OCI-LY7 (cell line): ENCODE results near the gene HACD2. TPM values are rescaled to one million over a fixed set of nuclear protein-coding genes. Genes with fewer than 3 reads are reported as not detected.
"Not testable (repeated sequence)": the region's sequence is repeated elsewhere in the genome, so short reads cannot be mapped to it uniquely, and the experiment has no call there.

ENCODE experiments used
- BruUV-seq: library from RNA; stranded (reverse); fragments of 400-500 nt; replicated peaks from 2 replicates; lab custom pipeline; 2021; lab: Mats Ljungman, UMichigan
- CTCF ChIA-PET: fragments of 300-600 bp; sonication (Branson Sonifier 250); formaldehyde crosslinking; loops from one replicate; lab custom pipeline; 2022; ENCODE audit warnings: antibody characterized with exemption; ENCODE audit not compliant: unreplicated experiment; lab: Charles Lee
- POLR2A ChIA-PET: fragments of 300-600 bp; sonication (Branson Sonifier 250); formaldehyde crosslinking; loops from one replicate; lab custom pipeline; 2022; ENCODE audit warnings: antibody characterized with exemption; lab: Charles Lee
- DNase-seq: peaks from one replicate; pipeline ENCODE4 v3.0.0-alpha.2; 2015; ENCODE audit warnings: low spot score
- H2AFZ ChIP-seq: fragments of 200-600 bp; sonication (generic), shearing (Covaris generic); 2 replicates; pipeline ENCODE4 v1.6.1; 2014; ENCODE audit warnings: mild to moderate bottlenecking, antibody characterized with exemption, low read length, moderate library complexity
- H3K27ac ChIP-seq: fragments of 200-600 bp; sonication (generic); 2 replicates; pipeline ENCODE4 v1.5.1; 2014; ENCODE audit warnings: mixed run types, low read depth, mild to moderate bottlenecking, moderate library complexity, low read length, inconsistent platforms; ENCODE audit not compliant: poor library complexity, severe bottlenecking
- H3K36me3 ChIP-seq: fragments of 200-600 bp; sonication (generic); 2 replicates; pipeline ENCODE4 v1.6.1; 2014; ENCODE audit warnings: mild to moderate bottlenecking, antibody characterized with exemption, low read length, moderate library complexity, mixed read lengths; ENCODE audit not compliant: insufficient read depth
- H3K4me1 ChIP-seq: fragments of 200-600 bp; sonication (generic); 2 replicates; pipeline ENCODE4 v1.5.1; 2014; ENCODE audit warnings: mild to moderate bottlenecking, low read length; ENCODE audit not compliant: insufficient read depth, poor library complexity, severe bottlenecking
- H3K4me2 ChIP-seq: fragments of 200-600 bp; sonication (generic); 2 replicates; pipeline ENCODE4 v1.6.1; 2014; ENCODE audit warnings: mild to moderate bottlenecking, low read length
- H3K4me3 ChIP-seq: fragments of 200-600 bp; sonication (generic); 2 replicates; pipeline ENCODE4 v1.5.1; 2014; ENCODE audit warnings: mild to moderate bottlenecking, low read depth, low read length; ENCODE audit not compliant: poor library complexity, severe bottlenecking
- H3K79me2 ChIP-seq: fragments of 200-600 bp; sonication (generic); 2 replicates; pipeline ENCODE4 v1.6.1; 2016; ENCODE audit warnings: low read depth, mild to moderate bottlenecking, low read length, moderate library complexity, mixed read lengths; ENCODE audit not compliant: insufficient read depth
- H3K9me2 ChIP-seq: fragments of 200-600 bp; sonication (generic); 2 replicates; pipeline ENCODE4 v1.6.1; 2016; ENCODE audit warnings: mild to moderate bottlenecking, low read length, mixed read lengths; ENCODE audit not compliant: insufficient read depth
- H3K9me3 ChIP-seq: fragments of 200-600 bp; sonication (generic); 2 replicates; pipeline ENCODE4 v1.6.1; 2014; ENCODE audit warnings: mild to moderate bottlenecking, mixed run types, low read length, mixed read lengths
- H4K20me1 ChIP-seq: fragments of 200-600 bp; sonication (generic); 2 replicates; pipeline ENCODE4 v1.6.1; 2014; ENCODE audit warnings: mild to moderate bottlenecking, antibody characterized with exemption, low read length, moderate library complexity, mixed read lengths; ENCODE audit not compliant: insufficient read depth
- EZH2phosphoT487 ChIP-seq: fragments of 200-600 bp; sonication (generic); IDR thresholded peaks from 2 replicates; pipeline ENCODE4 v1.6.1; 2018; ENCODE audit warnings: low read depth, borderline replicate concordance, mild to moderate bottlenecking, mixed run types, antibody characterized with exemption, low read length, moderate library complexity, mixed read lengths
- intact Hi-C: fragments of 100-400 bp; cut with micrococcal nuclease; formaldehyde crosslinking; loops from one replicate; pipeline ENCODE4 v1.10.0; 2022; ENCODE audit not compliant: unreplicated experiment
- total RNA-seq, 2 experiments: library from RNA; depleted of rRNA in 1 of 2; stranded (reverse); fragments of >200 nt in 1 of 2; shearing (Covaris generic) in 1 of 2; gene quantifications; 2 replicates each; pipeline ENCODE4 v1.2.3, GENCODE V29; 2014 to 2022
- TF ChIP-seq, protein P1 (sequence below): fragments of 200-600 bp; sonication (generic); conservative IDR thresholded peaks from 2 replicates; pipeline ENCODE4 v1.5.1; 2014; ENCODE audit warnings: mild to moderate bottlenecking, antibody characterized with exemption, low read length, moderate library complexity, mixed read lengths

Gene HACD2
- total RNA-seq, 2 experiments from 2014 or later: 10.2 to 22.5 TPM

DNA sequence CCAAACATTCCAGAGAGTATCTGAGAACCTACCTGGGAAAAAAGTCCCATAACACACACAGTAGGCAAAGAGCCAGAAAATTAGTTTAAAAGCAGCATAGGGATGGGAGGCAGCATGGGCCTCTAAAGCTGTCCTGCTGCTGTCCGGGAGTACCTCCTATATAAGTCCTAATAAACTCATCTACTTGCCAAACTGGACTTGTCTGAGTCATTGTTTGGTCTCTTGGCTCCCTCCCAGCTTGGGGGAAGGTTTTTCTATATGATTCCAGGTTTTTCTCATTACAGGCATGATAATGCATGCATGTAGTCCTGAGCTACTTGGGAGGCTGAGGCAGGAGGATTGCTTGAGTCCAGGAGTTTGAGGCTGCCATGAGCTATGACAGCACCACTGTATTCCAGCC, 17.5 kb upstream of the HACD2 start:
- Histone ChIP-seq H3K4me2 (no peak overlapping the region), H3K36me3 (peaks cover 9% of the 10 kb centered on the region), H3K27ac (no peak overlapping the region), H4K20me1 (no peaks in the 10 kb centered on the region), H3K79me2 (0 out of 2 replicates have a peak, but pooled peaks cover 4% of the 10 kb centered on the region), H2AFZ (no peak overlapping the region), H3K4me3 (no peak overlapping the region), H3K9me3 (no peaks in the 10 kb centered on the region), H3K9me2 (no peaks in the 10 kb centered on the region), H3K4me1 (peaks cover 7% of the 10 kb centered on the region)
- DNase-seq: no peak
- intact Hi-C loops: no loop called here
- CTCF ChIA-PET: no interaction called here
- BruUV-seq: no TSS peak
- POLR2A ChIA-PET: no interaction called here
- TF ChIP-seq EZH2phosphoT487: no peak
- TF ChIP-seq, protein P1, sequence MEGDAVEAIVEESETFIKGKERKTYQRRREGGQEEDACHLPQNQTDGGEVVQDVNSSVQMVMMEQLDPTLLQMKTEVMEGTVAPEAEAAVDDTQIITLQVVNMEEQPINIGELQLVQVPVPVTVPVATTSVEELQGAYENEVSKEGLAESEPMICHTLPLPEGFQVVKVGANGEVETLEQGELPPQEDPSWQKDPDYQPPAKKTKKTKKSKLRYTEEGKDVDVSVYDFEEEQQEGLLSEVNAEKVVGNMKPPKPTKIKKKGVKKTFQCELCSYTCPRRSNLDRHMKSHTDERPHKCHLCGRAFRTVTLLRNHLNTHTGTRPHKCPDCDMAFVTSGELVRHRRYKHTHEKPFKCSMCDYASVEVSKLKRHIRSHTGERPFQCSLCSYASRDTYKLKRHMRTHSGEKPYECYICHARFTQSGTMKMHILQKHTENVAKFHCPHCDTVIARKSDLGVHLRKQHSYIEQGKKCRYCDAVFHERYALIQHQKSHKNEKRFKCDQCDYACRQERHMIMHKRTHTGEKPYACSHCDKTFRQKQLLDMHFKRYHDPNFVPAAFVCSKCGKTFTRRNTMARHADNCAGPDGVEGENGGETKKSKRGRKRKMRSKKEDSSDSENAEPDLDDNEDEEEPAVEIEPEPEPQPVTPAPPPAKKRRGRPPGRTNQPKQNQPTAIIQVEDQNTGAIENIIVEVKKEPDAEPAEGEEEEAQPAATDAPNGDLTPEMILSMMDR: no peak

GRCh38 chr3:123600863-123601262, 16.0 kb upstream of the HACD2 start:
- POLR2A ChIA-PET: interaction anchor here (0.7 kb wide), 1 partner anchor 15 kb away, joined by 3 read pairs; no protein-coding TSS in a partner anchor
- H3K4me3 ChIP-seq, H3K9me3 ChIP-seq, H3K79me2 ChIP-seq, intact Hi-C loops, H3K27ac ChIP-seq, DNase-seq, H3K4me2 ChIP-seq, CTCF ChIA-PET, BruUV-seq, H3K9me2 ChIP-seq, H2AFZ ChIP-seq, H3K4me1 ChIP-seq, H4K20me1 ChIP-seq, H3K36me3 ChIP-seq: not testable (repeated sequence)

DNA sequence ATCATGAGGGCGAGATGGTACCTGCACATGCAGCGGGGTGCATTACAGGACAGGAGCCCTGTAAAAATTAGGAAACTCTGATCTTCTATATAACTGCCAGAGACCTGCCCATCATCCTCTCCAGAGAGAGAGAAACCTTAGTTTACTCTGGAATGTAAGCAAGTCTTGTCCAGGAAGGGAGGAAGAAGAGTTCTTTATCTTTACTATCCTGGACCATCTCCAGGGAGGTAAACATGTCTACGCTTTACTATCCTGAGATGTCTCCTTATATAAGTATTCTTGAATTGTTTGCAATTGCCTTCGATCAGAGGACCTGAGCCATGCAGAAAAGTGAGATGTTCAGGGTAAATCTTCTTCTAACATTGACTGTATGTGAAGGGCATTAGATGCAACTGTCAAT, 12.7 kb upstream of the HACD2 start:
- Histone ChIP-seq H3K9me3 (no peaks in the 10 kb centered on the region), H3K36me3 (peaks cover 10% of the 10 kb centered on the region), H3K4me1 (no peaks in the 10 kb centered on the region), H3K4me3 (no peak overlapping the region), H2AFZ (no peak overlapping the region), H3K27ac (no peak overlapping the region), H3K9me2 (no peaks in the 10 kb centered on the region), H3K4me2 (no peak overlapping the region), H3K79me2 (no peaks in the 10 kb centered on the region), H4K20me1 (no peaks in the 10 kb centered on the region)
- TF ChIP-seq, protein P1: no peak
- no peak for TF ChIP-seq EZH2phosphoT487
- ChIA-PET POLR2A (no interaction called here), CTCF (no interaction called here)
- BruUV-seq: no TSS peak
- intact Hi-C loops: no loop called here
- DNase-seq: no peak
